Breast epithelium (tissue), 4 donors: ENCODE data around the gene ADCY1. TPM values are rescaled to one million over a fixed set of nuclear protein-coding genes. Genes with fewer than 3 reads are reported as not detected.

Experiments used
- DNase-seq, 2 donors: peaks; one replicate each; pipeline ENCODE4 v3.0.0-alpha.2; 2019; ENCODE audit warnings: low spot score in 2 of 2
- H3K27ac ChIP-seq, 2 donors: fragments of 200-600 bp; sonication (generic) in 1 of 2; one replicate each; pipeline ENCODE4 v1.5.1; 2016 to 2019; ENCODE audit warnings: mild to moderate bottlenecking in 1 of 2
- H3K27me3 ChIP-seq, 2 donors: fragments of 200-600 bp; sonication (generic) in 1 of 2; one replicate each; pipeline versions ENCODE4 v1.5.1 to v1.6.0; 2017 to 2019; ENCODE audit warnings: control low read depth in 1 of 2, mild to moderate bottlenecking in 1 of 2
- H3K36me3 ChIP-seq: fragments of 200-600 bp; one replicate; pipeline ENCODE4 v1.5.1; 2019
- H3K4me1 ChIP-seq, 2 donors: fragments of 200-600 bp; sonication (generic); one replicate each; pipeline ENCODE4 v1.5.1; 2016 to 2019; ENCODE audit warnings: control low read depth in 1 of 2
- H3K4me3 ChIP-seq, 3 donors: fragments of 200-600 bp; sonication (generic); 1 replicate in 2 of 3; 2 replicates in 1 of 3; pipeline ENCODE4 v1.5.1; 2016 to 2019; ENCODE audit warnings: mild to moderate bottlenecking in 3 of 3, moderate library complexity in 2 of 3
- H3K9me3 ChIP-seq, 2 donors: fragments of 200-600 bp; sonication (generic) in 1 of 2; one replicate each; pipeline ENCODE4 v1.5.1; 2016 to 2019; ENCODE audit warnings: control low read depth in 1 of 2
- POLR2A ChIP-seq: fragments of 450-650 bp; IDR thresholded peaks from one replicate; pipeline ENCODE4 v1.6.1; 2016; ENCODE audit warnings: antibody characterized with exemption, mild to moderate bottlenecking, moderate library complexity
- POLR2AphosphoS5 ChIP-seq, 3 donors: sonication (generic); formaldehyde crosslinking; IDR thresholded peaks; one replicate each; pipeline ENCODE4 v1.6.1; 2017; ENCODE audit warnings: antibody characterized with exemption in 3 of 3
- intact Hi-C: fragments of 100-400 bp; cut with DNase I; formaldehyde crosslinking; loops from one replicate; pipeline ENCODE4 v1.15.1; 2023; ENCODE audit warnings: low total_unique reads
- total RNA-seq, 3 donors: library from RNA; depleted of rRNA; stranded (reverse); fragments of >200 nt; gene quantifications; one replicate each; pipeline ENCODE4 v1.1.0, GENCODE V29; 2016
- TF ChIP-seq, protein P1 (sequence below), 3 donors: fragments of 450-650 bp; IDR thresholded peaks; one replicate each; pipeline ENCODE4 v1.5.1; 2016 to 2017; ENCODE audit warnings: antibody characterized with exemption in 3 of 3, mild to moderate bottlenecking in 3 of 3, moderate library complexity in 3 of 3

Gene ADCY1
- total RNA-seq, 3 donors from 2014 or later: 1.6 to 14.4 (median 2.5) TPM

DNA sequence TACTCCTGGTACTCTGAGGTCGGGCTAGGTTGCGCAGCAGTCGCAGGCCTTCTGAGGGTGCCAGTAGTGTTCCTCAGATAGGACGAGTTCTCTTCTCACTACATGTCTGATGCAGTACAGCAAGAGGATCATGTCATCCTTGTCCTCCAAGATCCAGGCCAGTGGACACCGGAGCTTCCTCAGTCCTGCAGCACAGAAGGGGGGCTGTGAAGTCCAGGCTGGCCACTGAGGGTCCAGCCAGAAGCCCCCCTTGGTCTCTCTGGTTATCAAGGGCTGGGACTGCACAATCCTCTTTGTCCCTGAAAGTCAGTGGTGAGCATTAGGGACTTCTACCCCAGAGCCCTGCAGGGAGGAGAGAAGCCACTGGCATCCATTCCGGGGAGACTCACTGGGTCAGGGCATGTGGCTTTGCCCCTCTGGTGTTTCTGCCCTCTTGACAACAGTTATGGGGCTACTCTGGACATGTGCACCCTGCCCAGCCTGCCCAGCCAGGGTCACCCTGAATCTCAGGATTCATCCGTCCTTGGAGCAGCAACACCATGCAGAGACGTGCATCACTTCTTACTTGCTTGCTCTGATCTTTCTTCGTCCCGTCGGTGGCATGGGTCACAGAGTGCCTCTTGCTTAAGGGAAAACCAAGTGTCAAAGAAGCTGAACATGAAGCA is 125.7 kb downstream of the ADCY1 start:
- TF ChIP-seq POLR2AphosphoS5 (IDR thresholded peaks at IDR 0.05) (no peak), POLR2A (no peak)
- TF ChIP-seq, protein P1, sequence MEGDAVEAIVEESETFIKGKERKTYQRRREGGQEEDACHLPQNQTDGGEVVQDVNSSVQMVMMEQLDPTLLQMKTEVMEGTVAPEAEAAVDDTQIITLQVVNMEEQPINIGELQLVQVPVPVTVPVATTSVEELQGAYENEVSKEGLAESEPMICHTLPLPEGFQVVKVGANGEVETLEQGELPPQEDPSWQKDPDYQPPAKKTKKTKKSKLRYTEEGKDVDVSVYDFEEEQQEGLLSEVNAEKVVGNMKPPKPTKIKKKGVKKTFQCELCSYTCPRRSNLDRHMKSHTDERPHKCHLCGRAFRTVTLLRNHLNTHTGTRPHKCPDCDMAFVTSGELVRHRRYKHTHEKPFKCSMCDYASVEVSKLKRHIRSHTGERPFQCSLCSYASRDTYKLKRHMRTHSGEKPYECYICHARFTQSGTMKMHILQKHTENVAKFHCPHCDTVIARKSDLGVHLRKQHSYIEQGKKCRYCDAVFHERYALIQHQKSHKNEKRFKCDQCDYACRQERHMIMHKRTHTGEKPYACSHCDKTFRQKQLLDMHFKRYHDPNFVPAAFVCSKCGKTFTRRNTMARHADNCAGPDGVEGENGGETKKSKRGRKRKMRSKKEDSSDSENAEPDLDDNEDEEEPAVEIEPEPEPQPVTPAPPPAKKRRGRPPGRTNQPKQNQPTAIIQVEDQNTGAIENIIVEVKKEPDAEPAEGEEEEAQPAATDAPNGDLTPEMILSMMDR (IDR thresholded peaks at IDR 0.05): no peak
- DNase-seq: peak; percentile 16 to 35
- Histone ChIP-seq H3K4me3 (no peak overlapping the region), H3K27ac (no peak overlapping the region), H3K4me1 (no peaks in the 10 kb centered on the region), H3K36me3 (no peaks in the 10 kb centered on the region), H3K9me3 (no peaks in the 10 kb centered on the region), H3K27me3 (no peaks in the 10 kb centered on the region)
- intact Hi-C loops: no loop called here

DNA sequence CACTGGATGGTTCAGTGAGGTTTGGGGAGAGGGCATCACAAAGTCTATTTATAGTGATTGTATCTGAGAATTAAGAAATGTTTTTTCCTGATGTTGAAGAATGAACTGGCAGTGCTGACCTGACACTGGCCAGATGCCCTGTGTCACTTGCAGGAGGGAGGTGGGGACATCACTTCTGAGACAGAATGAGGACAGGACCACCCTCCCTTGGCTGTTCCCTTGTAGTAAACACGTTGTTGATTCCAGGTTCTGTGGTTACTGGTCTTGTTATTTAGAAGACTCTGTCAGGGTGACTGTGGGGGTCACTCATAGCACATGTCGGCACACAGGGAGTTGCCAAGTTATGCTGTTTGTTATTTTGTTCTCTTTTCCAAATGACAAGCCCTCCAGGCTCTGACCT is 126.4 kb downstream of the ADCY1 start:
- peak; percentile 11 to 53 for DNase-seq
- TF ChIP-seq POLR2A: no peak
- peak in 1 of 3 donors; percentile 54 for TF ChIP-seq POLR2AphosphoS5 (IDR thresholded peaks at IDR 0.05)
- H3K27ac ChIP-seq: no peak overlapping the region
- H3K27me3 ChIP-seq: no peaks in the 10 kb centered on the region
- intact Hi-C loops: no loop called here
- H3K36me3 ChIP-seq: no peaks in the 10 kb centered on the region
- no peaks in the 10 kb centered on the region for H3K4me1 ChIP-seq
- no peak overlapping the region for H3K4me3 ChIP-seq
- no peaks in the 10 kb centered on the region for H3K9me3 ChIP-seq

DNA sequence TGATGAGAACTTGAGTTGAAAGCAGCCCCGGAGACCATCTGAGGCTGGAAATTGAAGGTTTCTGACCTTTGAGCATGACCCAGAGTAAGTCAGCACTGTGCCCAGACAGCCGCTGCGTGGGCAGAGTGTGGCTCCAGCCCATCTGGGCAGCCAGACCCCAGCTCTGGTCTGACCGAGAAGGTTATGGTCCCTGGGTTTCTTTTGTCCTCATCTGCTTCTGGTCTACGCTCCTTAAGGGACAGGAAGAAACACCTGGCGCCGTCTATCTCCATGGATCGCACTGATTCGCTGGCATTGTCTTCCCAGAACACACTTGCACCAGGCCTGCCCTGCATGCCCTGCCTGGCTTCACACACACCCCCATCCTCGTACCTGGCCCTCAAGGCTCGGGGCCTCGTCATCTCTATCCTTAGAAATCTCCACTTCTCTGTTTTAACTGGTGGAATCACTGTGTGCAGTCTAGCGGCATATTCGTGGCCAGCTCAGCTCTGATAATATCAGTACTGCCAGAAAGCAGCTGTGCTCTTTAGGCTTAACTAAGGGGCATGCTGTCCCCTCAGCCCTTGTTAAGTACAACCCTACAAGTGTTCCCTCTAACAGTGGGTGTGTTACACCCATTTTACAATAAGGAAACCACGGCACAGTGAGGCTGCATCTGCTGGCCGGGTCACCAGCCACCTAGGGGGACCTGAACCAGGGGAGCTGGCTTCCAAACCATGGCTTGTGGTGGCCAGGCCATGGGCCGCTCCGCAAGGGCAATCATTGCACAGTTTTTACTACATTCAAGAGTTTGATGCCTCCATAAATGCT is 127.7 kb downstream of the ADCY1 start:
- no peaks in the 10 kb centered on the region for H3K4me1 ChIP-seq
- intact Hi-C loops: no loop called here
- H3K36me3 ChIP-seq: no peaks in the 10 kb centered on the region
- no peaks in the 10 kb centered on the region for H3K9me3 ChIP-seq
- H3K4me3 ChIP-seq: no peak overlapping the region
- DNase-seq: no peak
- H3K27me3 ChIP-seq: no peaks in the 10 kb centered on the region
- H3K27ac ChIP-seq: no peak overlapping the region
- no peak for TF ChIP-seq POLR2AphosphoS5 (IDR thresholded peaks at IDR 0.05)
- TF ChIP-seq, protein P1 (IDR thresholded peaks at IDR 0.05): no peak
- no peak for TF ChIP-seq POLR2A

- no peaks in the 10 kb centered on the region for H3K9me3 ChIP-seq
- DNase-seq: peak; percentile 5 to 28
- intact Hi-C loops: no loop called here
- H3K27ac ChIP-seq: no peak overlapping the region
- H3K4me1 ChIP-seq: no peaks in the 10 kb centered on the region
- H3K36me3 ChIP-seq: no peaks in the 10 kb centered on the region
- H3K27me3 ChIP-seq: no peaks in the 10 kb centered on the region
- H3K4me3 ChIP-seq: no peak overlapping the region
- TF ChIP-seq POLR2AphosphoS5 (IDR thresholded peaks at IDR 0.05) (no peak), POLR2A (no peak)
- TF ChIP-seq, protein P1 (IDR thresholded peaks at IDR 0.05): no peak
Measured at GRCh38 chr7:45702751-45703150, 128.6 kb downstream of the ADCY1 start.

GRCh38 chr7:45703373-45703821 is 129.2 kb downstream of the ADCY1 start:
- TF ChIP-seq POLR2A (no peak), POLR2AphosphoS5 (IDR thresholded peaks at IDR 0.05) (no peak)
- TF ChIP-seq, protein P1 (IDR thresholded peaks at IDR 0.05): no peak
- no peaks in the 10 kb centered on the region for H3K9me3 ChIP-seq
- H3K27ac ChIP-seq: no peak overlapping the region
- H3K36me3 ChIP-seq: no peaks in the 10 kb centered on the region
- intact Hi-C loops: no loop called here
- no peak overlapping the region for H3K4me3 ChIP-seq
- H3K4me1 ChIP-seq: no peaks in the 10 kb centered on the region
- DNase-seq: peak in 1 of 2 donors; percentile 5
- H3K27me3 ChIP-seq: no peaks in the 10 kb centered on the region
